ENCODE data around the gene SLC7A7. TPM values are rescaled to one million over a fixed set of nuclear protein-coding genes. Genes with fewer than 3 reads are reported as not detected.
"Not testable (repeated sequence)": the region's sequence is repeated elsewhere in the genome, so short reads cannot be mapped to it uniquely, and the experiment has no call there.

The SLC7A7 gene
- total and polyA plus RNA-seq, 2 donors: 9.3 to 12.8 TPM

- H3K4me3 ChIP-seq (ENCODE audit: low read depth, low read length); H3K4me1 ChIP-seq (ENCODE audit: insufficient read depth); H3K36me3 ChIP-seq (ENCODE audit: insufficient read depth); DNase-seq (ENCODE audit: extremely low spot score); H3K27ac ChIP-seq (ENCODE audit: low read depth): not testable (repeated sequence)
- 93% methylated on average over 9 of the region's 10 CpGs for WGBS
Observed at GRCh38 chr14:22757972-22758650, 57.1 kb downstream of the SLC7A7 start.

- Histone ChIP-seq H3K4me3 (ENCODE audit: low read depth, low read length) (no peak overlapping the region), H3K36me3 (ENCODE audit: insufficient read depth) (no peaks in the 10 kb centered on the region), H3K27ac (ENCODE audit: low read depth) (no peak overlapping the region), H3K4me1 (ENCODE audit: insufficient read depth) (no peaks in the 10 kb centered on the region)
- no peak for DNase-seq (ENCODE audit: extremely low spot score)
- WGBS: 69% methylated on average over 6 of the region's 6 CpGs
Observed at GRCh38 chr14:22753586-22753985, 61.6 kb downstream of the SLC7A7 start.

- no peak overlapping the region for H3K4me3 ChIP-seq (ENCODE audit: low read depth, low read length)
- H3K4me1 ChIP-seq (ENCODE audit: insufficient read depth): no peaks in the 10 kb centered on the region
- H3K36me3 ChIP-seq (ENCODE audit: insufficient read depth): no peaks in the 10 kb centered on the region
- 80% methylated on average over 8 of the region's 8 CpGs for WGBS
- H3K27ac ChIP-seq (ENCODE audit: low read depth): no peak overlapping the region
- DNase-seq (ENCODE audit: extremely low spot score): no peak
Observed at GRCh38 chr14:22752422-22752821, 62.8 kb downstream of the SLC7A7 start.

- Histone ChIP-seq H3K36me3 (ENCODE audit: insufficient read depth) (no peaks in the 10 kb centered on the region), H3K27ac (ENCODE audit: low read depth) (no peak overlapping the region), H3K4me1 (ENCODE audit: insufficient read depth) (no peaks in the 10 kb centered on the region), H3K4me3 (ENCODE audit: low read depth, low read length) (no peak overlapping the region)
- WGBS: 32% methylated on average over 4 of the region's 4 CpGs
- DNase-seq (ENCODE audit: extremely low spot score): no peak
Observed at GRCh38 chr14:22748631-22749068, 66.6 kb downstream of the SLC7A7 start.

GRCh38 chr14:22748206-22748605 is 67.0 kb downstream of the SLC7A7 start:
- 67% methylated on average over 4 of the region's 4 CpGs for WGBS
- Histone ChIP-seq H3K27ac (ENCODE audit: low read depth) (no peak overlapping the region), H3K4me1 (ENCODE audit: insufficient read depth) (no peaks in the 10 kb centered on the region), H3K36me3 (ENCODE audit: insufficient read depth) (no peaks in the 10 kb centered on the region), H3K4me3 (ENCODE audit: low read depth, low read length) (no peak overlapping the region)
- no peak for DNase-seq (ENCODE audit: extremely low spot score)

- Histone ChIP-seq H3K27ac (ENCODE audit: low read depth) (no peak overlapping the region), H3K4me3 (ENCODE audit: low read depth, low read length) (no peak overlapping the region), H3K4me1 (ENCODE audit: insufficient read depth) (no peaks in the 10 kb centered on the region), H3K36me3 (ENCODE audit: insufficient read depth) (no peaks in the 10 kb centered on the region)
- WGBS: 66% methylated on average over 4 of the region's 4 CpGs
- DNase-seq (ENCODE audit: extremely low spot score): no peak
Observed at GRCh38 chr14:22747769-22748168, 67.5 kb downstream of the SLC7A7 start.

- WGBS: 74% methylated on average over 3 of the region's 3 CpGs
- H3K36me3 ChIP-seq (ENCODE audit: insufficient read depth): no peaks in the 10 kb centered on the region
Observed at GRCh38 chr14:22740020-22740419, 75.2 kb downstream of the SLC7A7 start.

GRCh38 chr14:22739423-22739822 is 75.8 kb downstream of the SLC7A7 start:
- Histone ChIP-seq H3K4me3 (ENCODE audit: low read depth, low read length) (no peak overlapping the region), H3K36me3 (ENCODE audit: insufficient read depth) (no peaks in the 10 kb centered on the region), H3K4me1 (ENCODE audit: insufficient read depth) (no peaks in the 10 kb centered on the region), H3K27ac (ENCODE audit: low read depth) (no peak overlapping the region)
- 66% methylated on average over 1 of the region's 1 CpG for WGBS
- DNase-seq (ENCODE audit: extremely low spot score): no peak

More at GRCh38 chr14:22740020-22740419, 75.2 kb downstream of the SLC7A7 start:
- no peak for DNase-seq (ENCODE audit: extremely low spot score)
- Histone ChIP-seq H3K27ac (ENCODE audit: low read depth) (no peak overlapping the region), H3K4me3 (ENCODE audit: low read depth, low read length) (no peak overlapping the region), H3K4me1 (ENCODE audit: insufficient read depth) (no peaks in the 10 kb centered on the region)

GRCh38 chr14:22737052-22737451 is 78.2 kb downstream of the SLC7A7 start:
- WGBS: 97% methylated on average over 1 of the region's 1 CpG
- Histone ChIP-seq H3K27ac (ENCODE audit: low read depth) (no peak overlapping the region), H3K4me3 (ENCODE audit: low read depth, low read length) (no peak overlapping the region), H3K36me3 (ENCODE audit: insufficient read depth) (no peaks in the 10 kb centered on the region), H3K4me1 (ENCODE audit: insufficient read depth) (no peaks in the 10 kb centered on the region)
- no peak for DNase-seq (ENCODE audit: extremely low spot score)

- not testable (repeated sequence) for H3K27ac ChIP-seq (ENCODE audit: low read depth); H3K4me1 ChIP-seq (ENCODE audit: insufficient read depth); H3K4me3 ChIP-seq (ENCODE audit: low read depth, low read length); H3K36me3 ChIP-seq (ENCODE audit: insufficient read depth); DNase-seq (ENCODE audit: extremely low spot score)
- WGBS: 91% methylated on average over 11 of the region's 14 CpGs
Observed at GRCh38 chr14:22736384-22736783, 78.9 kb downstream of the SLC7A7 start.

GRCh38 chr14:22735096-22735495 is 80.1 kb downstream of the SLC7A7 start:
- no peak overlapping the region for H3K4me3 ChIP-seq (ENCODE audit: low read depth, low read length)
- no peaks in the 10 kb centered on the region for H3K36me3 ChIP-seq (ENCODE audit: insufficient read depth)
- no peak for DNase-seq (ENCODE audit: extremely low spot score)
- H3K27ac ChIP-seq (ENCODE audit: low read depth): no peak overlapping the region
- no peaks in the 10 kb centered on the region for H3K4me1 ChIP-seq (ENCODE audit: insufficient read depth)
- WGBS: 74% methylated on average over 2 of the region's 2 CpGs

GRCh38 chr14:22733829-22734228 is 81.4 kb downstream of the SLC7A7 start:
- H3K27ac ChIP-seq (ENCODE audit: low read depth): no peak overlapping the region
- DNase-seq (ENCODE audit: extremely low spot score): no peak
- H3K4me3 ChIP-seq (ENCODE audit: low read depth, low read length): no peak overlapping the region
- WGBS: 31% methylated on average over 2 of the region's 2 CpGs
- H3K4me1 ChIP-seq (ENCODE audit: insufficient read depth): no peaks in the 10 kb centered on the region
- H3K36me3 ChIP-seq (ENCODE audit: insufficient read depth): no peaks in the 10 kb centered on the region

- not testable (repeated sequence) for H3K4me1 ChIP-seq (ENCODE audit: insufficient read depth)
Observed at GRCh38 chr14:22732062-22732461, 83.2 kb downstream of the SLC7A7 start.

GRCh38 chr14:22726012-22726411 is 89.2 kb downstream of the SLC7A7 start:
- Histone ChIP-seq H3K4me3 (ENCODE audit: low read depth, low read length) (no peak overlapping the region), H3K27ac (ENCODE audit: low read depth) (no peak overlapping the region)
- 57% methylated on average over 1 of the region's 1 CpG for WGBS

More at GRCh38 chr14:22732062-22732461, 83.2 kb downstream of the SLC7A7 start:
- H3K27ac ChIP-seq (ENCODE audit: low read depth); H3K36me3 ChIP-seq (ENCODE audit: insufficient read depth); DNase-seq (ENCODE audit: extremely low spot score); H3K4me3 ChIP-seq (ENCODE audit: low read depth, low read length): not testable (repeated sequence)
- WGBS: 88% methylated on average over 5 of the region's 5 CpGs

More at GRCh38 chr14:22726012-22726411, 89.2 kb downstream of the SLC7A7 start:
- Histone ChIP-seq H3K4me1 (ENCODE audit: insufficient read depth) (no peaks in the 10 kb centered on the region), H3K36me3 (ENCODE audit: insufficient read depth) (no peaks in the 10 kb centered on the region)
- DNase-seq (ENCODE audit: extremely low spot score): no peak

All from urinary bladder (tissue), 4 donors.